ENCODE data around the gene UCHL5.
"Not testable (repeated sequence)": the region's sequence is repeated elsewhere in the genome, so short reads cannot be mapped to it uniquely, and the experiment has no call there.

The UCHL5 gene

DNA sequence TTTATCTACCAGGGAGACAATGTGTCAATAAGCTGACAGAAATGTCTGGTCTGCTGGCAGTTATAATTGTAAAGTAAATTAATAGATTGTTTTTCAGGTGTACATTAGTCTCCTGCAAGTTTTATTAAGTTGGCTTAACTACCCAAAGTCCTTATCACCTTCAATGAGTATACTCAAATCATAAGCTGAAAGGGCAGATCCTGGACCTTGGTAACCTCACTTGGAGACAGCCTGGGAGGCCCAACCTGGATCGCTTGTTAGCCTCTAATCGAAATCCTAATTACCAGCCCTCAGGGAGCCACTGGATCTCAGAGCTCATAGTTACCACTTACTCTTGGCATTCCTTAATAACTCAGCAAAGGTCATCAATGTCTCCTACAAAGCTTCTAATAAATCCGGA lies 49.7 kb downstream of the UCHL5 start:
- no peak for DNase-seq

DNA sequence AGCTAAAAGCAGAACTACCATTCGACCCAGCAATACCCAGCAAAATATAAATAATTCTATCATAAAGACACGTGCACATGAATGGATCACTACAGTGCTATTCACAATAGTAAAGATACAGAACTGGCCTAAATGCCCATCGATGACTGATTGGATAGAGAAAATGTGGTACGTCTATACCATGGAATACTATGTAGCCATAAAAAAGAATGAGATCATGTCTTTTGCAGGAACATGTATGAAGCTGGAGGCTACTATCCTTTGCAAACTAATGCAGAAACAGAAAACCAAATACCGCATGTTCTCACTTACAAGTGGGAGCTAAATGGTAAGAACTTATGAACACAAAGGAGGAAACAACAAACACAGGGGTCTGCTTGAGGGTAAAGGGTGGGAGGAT lies 53.4 kb downstream of the UCHL5 start:
- no peak for DNase-seq

DNA sequence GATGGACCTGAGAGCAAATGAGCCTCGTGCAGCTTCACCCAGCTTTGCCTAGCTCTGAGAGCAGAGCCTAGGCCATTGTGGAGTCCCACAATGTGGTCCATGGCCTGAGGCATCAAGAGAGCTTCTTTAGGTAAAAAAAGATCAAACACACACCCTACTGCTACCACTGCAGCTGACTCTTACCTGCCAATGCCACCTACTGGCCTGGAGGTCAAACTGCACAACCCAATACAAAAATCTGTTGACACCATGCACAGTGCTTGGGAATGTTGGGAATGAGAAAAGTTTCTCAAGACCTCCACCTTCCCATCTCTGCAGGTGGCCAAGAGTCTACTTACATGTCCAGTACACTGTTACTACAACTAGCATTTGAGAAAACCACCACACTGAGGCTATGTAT lies 60.6 kb downstream of the UCHL5 start:
- DNase-seq, result no peak

DNA sequence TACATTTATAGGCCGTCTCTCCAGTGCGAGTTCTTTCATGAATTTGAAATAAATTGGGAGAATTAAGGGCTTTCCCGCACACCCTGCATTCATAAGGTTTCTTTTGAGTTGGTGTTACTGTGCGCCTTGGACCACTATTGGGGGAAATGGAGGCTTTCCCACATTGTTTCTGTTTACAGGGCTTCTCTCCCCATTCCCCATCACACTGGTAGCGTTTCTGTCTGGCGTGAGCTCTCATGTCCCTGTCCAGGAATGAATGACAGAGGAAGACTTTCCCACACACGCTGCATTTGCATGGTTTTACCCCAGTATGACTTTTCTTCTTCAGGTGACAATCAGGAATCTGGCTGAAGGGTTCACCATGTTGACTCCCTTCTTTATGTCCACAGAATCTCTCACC lies 65.0 kb downstream of the UCHL5 start:
- no peak for DNase-seq

DNA sequence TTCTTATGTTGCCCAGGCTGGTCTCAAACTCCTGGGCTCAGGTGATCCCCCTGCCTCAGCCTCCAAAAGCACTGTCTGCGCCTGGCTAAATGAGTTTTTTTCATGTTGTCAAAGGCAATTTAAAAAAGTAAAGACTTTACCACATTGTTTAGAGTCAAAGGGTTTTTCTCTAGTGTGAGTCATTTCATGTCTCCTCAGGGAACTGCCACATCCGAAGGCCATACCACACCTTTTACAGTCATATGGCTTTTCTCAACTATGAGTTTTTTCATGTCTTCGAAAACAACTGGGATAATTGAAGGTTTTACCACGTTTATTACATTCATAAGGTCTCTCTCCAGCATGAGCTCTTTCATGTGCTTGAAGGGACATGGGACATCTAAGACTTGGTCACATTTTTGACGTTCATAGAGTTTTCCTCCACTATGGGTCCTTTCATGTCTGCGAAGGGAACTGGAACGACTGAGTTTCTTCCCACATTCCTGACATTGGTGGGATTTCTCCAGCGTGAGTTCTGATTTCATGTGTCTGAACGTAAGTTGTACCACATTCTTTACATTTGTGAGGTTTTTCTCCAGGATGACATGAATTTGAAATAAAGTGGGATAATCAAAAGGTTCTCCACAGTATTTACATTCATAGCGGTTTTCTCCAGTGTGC lies 65.6 kb downstream of the UCHL5 start:
- no peak for DNase-seq

DNA sequence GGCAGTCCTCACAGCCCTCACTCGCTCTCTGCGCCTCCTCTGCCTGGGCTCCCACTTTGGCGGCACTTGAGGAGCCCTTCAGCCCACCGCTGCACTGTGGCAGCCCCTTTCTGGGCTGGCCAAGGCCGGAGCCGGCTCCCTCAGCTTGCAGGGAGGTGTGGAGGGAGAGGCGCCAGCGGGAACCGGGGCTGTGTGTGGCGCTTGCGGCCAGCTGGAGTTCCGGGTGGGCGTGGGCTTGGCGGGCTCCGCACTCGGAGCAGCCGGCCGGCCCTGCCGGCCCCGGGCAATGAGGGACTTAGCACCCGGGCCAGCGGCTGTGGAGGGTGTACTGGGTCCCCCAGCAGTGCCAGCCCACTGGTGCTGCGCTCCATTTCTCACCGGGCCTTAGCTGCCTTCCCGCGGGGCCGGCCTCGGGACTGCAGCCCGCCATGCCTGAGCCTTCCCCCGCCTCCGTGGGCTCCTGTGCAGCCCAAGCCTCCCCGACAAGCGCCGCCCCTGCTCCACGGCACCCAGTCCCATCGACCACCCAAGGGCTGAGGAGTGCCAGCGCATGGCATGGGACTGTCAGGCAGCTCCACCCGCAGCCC lies 72.3 kb downstream of the UCHL5 start:
- DNase-seq, result not testable (repeated sequence)

DNA sequence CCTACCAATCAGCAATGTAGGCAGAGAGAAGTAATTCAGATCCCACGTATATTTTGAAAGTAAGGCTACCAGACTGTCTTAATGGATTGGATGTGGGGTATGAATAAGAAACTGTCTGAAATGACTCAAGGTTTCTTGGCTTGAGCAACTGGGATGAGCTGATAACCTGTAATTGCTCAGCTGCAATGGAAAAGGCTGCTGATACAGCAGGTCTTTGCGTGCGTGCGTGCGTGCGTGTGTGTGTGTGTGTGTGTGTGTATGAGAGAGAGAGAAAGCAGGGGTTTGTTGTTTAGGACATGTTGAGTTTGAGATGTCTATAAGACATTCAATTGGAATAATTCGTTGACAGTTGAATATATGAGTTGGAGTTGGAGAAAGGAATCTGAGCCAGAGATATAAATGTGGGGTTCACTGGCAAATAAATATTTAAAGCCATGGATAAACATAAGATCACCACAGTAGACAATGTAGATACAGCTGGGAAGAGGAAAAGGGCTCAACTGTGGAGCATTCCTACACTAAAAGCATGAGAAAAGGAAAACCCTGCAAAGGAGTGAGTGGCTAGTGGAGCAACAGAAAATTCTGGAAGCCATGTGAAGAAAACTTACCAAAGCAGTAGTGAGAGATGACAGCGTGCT lies 72.9 kb downstream of the UCHL5 start:
- no peak for DNase-seq

DNA sequence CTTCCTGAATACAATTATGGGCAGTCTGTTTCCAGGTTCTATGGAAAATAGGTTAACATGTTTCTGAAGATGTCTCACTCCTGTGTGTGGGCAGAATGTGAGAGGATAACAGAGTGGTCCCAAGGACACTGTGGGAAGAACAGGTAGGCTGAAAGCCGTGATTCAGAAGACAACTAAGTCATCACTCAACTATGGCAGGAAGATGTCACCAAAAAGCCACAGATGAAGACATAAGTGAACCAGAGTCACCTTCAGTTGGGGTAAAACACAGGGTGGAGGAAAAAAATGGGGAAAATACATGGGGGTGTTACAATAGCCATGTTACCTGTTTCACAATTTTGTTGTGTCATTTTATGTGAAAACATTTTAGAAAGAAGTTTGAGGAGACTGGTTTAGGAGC lies 75.1 kb downstream of the UCHL5 start:
- DNase-seq, result no peak

DNA sequence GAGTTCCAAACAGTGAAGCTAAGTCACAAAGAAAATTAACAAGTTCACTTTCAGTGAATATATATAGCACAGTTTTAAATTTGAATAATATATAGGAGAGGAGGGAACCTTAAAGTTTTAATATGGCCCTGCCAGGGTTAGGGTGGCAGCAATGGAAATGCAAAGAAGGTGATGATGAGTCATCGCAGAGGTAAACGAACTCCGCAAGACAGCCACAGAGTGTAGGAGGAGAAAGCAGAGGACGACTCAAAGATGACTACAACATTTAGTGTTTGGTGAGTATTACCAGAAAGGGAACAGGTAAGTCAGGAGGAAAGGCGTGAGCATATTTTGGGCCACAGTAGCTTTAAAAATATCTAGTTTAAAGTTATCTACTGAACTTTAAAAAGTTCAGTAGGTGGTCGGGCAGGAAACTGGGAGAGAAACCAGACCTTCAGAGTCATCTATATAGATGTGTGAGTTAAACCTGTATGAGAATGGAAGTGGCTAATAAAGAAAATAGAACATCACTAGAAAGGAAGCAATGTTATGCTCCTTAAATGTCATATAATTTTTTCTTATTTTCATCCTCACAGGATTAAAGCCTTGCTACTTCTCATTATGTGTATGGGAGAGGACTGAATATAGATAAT lies 75.7 kb downstream of the UCHL5 start:
- DNase-seq, result no peak

DNA sequence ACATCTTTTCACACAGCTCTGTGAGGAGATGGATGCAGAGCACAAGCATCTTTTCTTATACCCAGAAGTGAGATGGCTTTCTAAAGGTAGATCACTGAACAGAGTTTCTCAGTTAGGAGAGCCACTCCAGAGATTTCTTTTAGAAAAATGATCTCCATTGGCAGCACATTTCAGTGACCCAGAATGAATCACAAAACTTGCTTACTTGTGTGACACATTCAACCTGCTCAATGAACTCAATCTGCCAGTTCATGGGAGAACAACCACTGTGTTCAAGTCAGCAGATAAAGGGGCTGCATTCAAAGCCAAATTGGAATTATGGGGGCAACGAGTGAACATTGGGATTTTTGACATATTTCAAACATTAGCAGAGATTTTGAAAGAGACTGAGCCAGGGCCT lies 78.3 kb downstream of the UCHL5 start:
- DNase-seq, result no peak

DNA sequence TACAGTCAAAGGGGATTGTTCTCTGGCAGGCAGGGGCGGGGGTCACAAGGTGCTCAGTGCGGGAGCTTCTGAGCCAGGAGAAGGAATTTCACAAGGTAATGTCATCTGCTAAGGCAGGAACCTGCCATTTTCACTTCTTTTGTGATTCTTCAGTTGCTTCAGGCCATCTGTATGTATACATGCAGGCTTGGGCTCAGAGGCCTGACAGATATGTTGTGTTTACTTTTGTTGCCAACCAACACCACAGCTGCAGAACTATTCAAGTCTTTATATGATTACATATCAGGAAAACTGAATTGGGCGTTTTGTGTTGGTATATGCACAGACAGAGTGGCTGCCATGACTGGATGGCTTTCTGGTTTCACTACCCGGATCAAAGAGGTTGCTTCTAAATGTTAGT lies 78.8 kb downstream of the UCHL5 start:
- not testable (repeated sequence) for DNase-seq

DNA sequence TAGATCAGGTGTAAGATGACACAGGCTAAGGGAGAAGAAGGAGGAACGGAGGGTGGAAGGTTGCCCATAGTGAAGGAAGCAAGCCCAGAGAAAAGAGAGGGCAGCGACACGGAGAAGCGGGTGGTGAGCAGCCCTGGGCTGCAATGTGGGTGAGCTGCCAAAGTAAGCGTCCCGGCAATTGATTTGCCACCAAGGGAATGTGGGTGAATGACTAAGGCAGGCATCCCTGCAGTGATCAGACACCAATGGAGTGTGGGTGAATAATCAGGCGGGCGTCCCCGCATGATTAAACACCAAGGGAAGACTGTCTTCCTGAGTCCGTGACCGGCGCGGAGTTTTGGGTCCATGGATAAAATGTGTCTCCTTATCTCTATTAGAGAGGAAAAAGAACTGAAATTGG lies 79.6 kb downstream of the UCHL5 start:
- no peak for DNase-seq

DNA sequence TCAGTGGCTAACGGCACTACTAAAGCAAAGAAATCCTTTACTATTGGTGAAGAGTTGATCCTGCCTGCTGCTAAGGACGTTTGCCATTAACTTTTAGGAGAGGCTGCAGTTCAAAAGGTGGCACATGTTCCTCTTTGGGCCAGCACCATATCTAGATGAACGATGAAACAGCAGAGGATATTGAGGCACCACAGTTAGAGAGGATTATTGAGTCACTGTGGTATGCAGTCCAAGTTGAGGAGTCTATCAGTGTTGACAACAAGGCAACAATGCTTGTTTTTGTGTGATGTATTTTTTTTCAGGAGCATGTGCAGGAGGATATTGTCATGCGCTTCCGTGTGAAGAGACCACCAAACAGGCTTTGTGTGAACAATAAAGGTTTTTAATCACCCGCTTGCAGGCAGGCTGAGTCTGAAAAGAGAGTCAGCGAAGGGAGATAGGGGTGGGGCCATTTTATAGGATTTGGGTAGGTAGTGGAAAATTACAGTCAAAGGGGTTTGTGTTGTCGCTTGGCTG lies 80.9 kb downstream of the UCHL5 start:
- DNase-seq, result no peak

DNA sequence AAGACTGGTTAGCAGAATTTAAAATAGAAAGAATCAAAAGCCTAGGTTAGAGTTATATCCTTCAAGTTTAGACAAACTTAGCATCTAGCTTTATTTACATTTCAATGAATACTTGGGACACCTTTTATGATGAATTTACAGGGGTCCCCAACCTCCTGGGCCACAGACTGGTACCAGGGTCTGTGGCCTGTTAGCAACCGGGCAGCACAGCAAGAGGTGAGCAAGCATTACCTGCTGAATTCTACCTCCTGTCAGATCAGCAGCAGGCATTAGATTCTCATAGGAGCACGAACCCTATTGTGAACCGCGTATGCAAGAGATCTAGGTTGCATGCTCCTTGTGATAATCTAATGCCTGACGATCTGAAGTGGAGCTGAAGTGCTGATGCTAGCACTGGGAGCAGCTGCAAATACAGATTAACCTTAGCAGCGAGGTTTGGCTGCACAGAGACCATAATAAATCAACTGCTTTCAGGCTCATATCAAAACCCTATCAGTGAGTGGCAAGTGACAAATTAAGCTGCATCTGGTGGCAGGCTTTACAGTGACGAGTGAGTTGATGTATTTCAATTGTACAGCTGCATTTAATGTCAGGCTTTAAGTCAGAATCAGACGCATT lies 82.0 kb downstream of the UCHL5 start:
- DNase-seq, result no peak

DNA sequence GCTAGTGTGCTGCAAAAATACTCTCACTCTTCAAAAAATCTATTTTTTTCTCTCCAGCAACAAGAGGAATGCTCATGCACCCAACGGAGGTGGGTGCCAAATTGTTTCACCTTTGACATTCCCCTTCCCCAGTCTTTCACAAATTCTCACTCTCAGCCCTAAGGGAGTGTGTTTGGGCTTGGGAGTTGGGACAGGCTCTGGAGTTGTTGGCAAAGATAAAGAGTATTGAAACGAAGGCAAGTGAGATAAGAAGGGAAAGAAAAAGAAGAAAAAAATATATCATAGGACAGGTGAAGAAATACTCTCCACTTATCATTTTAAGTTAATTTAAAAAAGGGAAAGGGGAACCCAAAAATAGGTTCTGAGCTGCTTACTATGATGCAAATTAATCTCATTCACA lies 82.6 kb downstream of the UCHL5 start:
- no peak for DNase-seq

DNA sequence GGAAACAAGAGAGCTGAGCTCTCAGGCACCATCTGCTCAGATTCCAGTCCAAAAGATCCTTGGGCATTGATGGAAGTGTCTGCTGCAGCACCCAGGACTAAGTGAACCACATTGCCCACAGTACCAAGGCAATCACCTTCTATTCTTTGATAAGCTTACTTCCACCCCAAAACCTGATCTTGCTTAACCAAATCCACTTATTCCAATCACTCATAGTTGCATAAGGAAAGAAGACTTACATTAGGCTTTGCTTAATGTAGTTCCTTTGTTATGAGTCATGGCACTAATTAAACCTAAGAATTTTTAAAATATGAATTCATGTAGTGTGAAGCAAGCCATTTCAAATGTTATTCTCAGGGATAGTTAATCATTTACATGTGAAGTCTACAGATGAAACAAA lies 84.5 kb downstream of the UCHL5 start:
- DNase-seq, result no peak

DNA sequence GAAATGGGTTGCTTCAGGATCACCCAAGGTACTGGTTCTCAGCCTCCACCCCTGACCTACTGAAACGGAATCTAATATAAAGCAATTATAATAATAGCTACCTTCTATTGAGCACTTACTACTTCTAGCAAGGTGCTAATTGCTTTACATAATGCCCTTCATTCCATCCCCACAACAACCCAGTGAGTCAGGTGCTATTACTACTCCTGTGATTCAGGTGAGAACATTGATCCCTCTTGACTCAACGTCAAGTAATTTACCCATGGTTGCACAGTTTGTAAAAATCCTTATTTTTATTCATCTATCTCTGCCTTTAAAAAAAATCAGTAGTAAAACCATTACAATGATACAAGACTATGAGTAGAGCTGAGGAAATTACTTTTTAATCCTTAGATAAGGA lies 85.2 kb downstream of the UCHL5 start:
- no peak for DNase-seq

DNA sequence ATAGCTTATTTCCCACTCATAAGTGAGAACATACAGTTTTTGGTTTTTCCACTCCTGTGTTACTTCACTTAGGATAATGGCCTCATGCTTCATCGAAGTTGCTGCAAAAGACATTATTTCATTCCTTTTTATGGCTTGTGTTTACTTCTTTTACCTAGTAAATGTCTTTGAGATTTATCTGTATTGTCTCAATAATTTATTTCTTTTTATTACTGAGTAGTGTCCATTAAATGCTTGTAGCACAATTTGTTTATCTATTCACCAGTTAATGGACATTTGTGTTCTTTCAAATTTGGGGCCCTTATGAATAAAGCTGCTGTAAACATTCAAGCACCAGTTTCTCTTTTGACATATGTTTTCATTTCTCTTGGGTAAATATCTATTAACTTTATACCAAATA lies 86.0 kb downstream of the UCHL5 start:
- DNase-seq, result no peak

DNA sequence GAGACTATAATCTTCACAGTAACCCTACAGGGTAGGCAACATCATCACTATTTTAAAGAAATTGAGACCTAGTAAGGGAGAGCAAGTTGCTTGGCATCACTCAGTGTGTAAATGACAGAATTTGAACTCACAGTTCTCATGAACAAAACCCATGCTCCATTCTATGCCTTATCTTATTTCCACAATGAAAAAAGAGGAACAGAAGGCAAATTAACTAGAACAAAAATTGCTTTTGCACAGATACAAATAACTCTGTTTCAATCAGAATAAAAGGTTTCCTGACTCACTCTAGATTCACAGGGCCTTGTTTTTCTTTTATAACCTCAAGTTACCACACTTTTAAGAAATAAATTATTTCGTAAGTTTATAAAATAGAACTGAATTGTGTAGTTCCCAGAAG lies 90.1 kb downstream of the UCHL5 start:
- DNase-seq, result no peak

DNA sequence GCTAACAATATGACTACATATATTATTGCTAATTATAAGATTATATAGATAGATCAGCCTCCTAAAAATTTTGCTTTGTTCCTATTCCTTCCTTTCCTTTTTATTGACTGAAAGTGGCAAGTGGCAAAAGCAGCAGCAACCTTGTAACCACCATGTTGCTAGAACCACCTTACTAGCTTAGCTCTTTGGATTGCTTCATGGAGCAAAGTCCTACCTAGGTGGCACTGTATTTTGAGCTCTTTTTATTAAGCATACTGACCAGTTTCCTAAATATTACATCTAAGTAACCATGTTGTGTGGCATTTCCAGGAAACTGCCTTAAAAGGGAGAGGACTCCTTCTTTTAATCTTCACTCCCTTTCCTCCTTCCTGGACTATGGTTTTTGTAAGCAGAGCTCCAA lies 90.8 kb downstream of the UCHL5 start:
- no peak for DNase-seq

DNA sequence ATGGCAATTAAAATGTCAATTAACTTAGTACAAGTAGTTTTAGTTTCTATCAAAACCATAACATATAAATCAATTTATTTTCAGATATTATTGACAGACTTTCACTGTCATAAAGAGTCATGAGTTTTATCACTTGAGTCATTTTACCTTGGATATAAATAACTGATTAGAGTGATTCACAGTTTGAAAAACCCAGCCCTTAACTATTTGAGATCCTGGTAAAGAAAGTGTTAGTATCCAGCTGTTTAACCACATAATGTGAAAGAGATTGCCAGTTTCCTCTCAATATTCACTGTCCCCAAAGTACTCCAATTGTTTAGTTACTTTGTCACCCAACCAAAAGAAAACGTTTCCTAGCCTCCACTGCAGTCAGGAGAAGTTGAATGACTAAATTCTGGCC lies 91.3 kb downstream of the UCHL5 start:
- DNase-seq, result no peak

DNA sequence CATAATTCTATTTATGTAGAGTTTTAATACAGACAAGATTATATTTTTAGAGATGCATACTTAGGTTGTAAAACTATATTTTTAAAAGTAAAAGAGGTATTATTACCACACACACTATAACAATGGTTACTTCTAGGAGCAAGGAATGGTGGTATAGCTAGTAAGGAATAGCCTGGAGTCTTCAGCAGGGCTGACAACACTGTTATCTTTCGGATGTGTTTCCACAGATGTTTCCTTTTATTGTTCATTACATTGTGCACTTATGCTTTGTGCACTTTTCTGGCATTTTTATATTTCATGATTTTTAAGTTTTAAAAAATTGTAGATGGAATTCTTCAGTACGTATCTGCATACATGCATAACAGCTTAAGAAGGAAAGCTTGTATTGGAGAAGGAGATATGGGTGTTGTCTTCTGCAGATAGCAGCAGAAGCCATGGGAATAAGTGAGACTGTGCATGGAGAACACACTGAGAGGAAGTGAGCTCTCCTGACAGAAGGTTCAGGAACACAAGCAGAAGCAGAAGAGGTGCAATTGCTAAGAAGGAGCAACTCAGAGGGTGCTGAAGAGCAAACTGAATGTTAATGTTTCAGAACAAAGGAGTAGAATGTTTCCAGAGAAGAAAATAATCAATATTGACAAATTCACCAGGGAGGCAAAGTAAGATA lies 91.8 kb downstream of the UCHL5 start:
- no peak for DNase-seq

DNA sequence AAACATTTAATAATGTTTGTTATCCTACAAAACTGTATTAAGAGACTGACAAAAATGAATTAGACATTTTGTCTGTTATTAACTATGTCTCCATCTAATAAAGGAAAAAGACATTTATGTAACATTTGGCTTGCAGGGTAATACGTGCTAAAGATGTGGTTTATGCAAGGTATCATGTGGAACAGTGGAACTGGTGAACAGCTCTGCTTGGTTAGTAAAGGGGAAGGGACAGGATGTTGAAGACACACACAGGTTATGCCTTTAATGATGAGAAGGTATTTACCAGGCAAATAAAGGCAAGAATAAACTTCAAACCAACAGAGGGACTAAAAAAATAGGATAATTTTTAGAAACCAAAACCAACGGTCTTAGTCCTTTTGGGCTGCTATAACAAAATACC lies 93.1 kb downstream of the UCHL5 start:
- no peak for DNase-seq
